Fibroblast of lung (primary cell): ENCODE results near the gene CRYL1. TPM values are rescaled to one million over a fixed set of nuclear protein-coding genes. Genes with fewer than 3 reads are reported as not detected.

Experiments
- DNase-seq, 2 donors: peaks; one replicate each; pipeline versions ENCODE4 v3.0.0 to v3.0.0-alpha.2; 2010; ENCODE audit warnings: low read depth in 2 of 2
- H2AFZ ChIP-seq: 2 replicates; pipeline ENCODE4 v1.5.1; 2012; ENCODE audit warnings: low read length, control low read depth, inconsistent platforms
- H3K27ac ChIP-seq: 2 replicates; pipeline ENCODE4 v1.5.1; 2011; ENCODE audit warnings: low read length, control low read depth; ENCODE audit not compliant: insufficient read depth
- H3K27me3 ChIP-seq: 2 replicates; pipeline ENCODE4 v1.5.1; 2011; ENCODE audit warnings: mild to moderate bottlenecking, low read length; ENCODE audit not compliant: control insufficient read depth, insufficient read depth
- H3K36me3 ChIP-seq: 2 replicates; pipeline ENCODE4 v1.5.1; 2011; ENCODE audit warnings: low read length; ENCODE audit not compliant: control insufficient read depth, insufficient read depth
- H3K4me1 ChIP-seq: 2 replicates; pipeline ENCODE4 v1.5.1; 2011; ENCODE audit warnings: low read length; ENCODE audit not compliant: control insufficient read depth, insufficient read depth; ENCODE audit errors: extremely low read depth
- H3K4me2 ChIP-seq: 2 replicates; pipeline ENCODE4 v1.5.1; 2011; ENCODE audit warnings: low read length, control low read depth; ENCODE audit not compliant: insufficient read depth; ENCODE audit errors: extremely low read depth
- H3K4me3 ChIP-seq, 4 experiments: fragments of 200-600 bp in 1 of 4; sonication (generic) in 1 of 4; replicated peaks in 1 of 4; 2 replicates each; pipeline ENCODE4 v1.5.1; 2011 to 2016; ENCODE audit warnings: low read length in 4 of 4, low read depth in 3 of 4, mild to moderate bottlenecking in 3 of 4, control low read depth in 2 of 4, inconsistent platforms in 1 of 4, mixed read lengths in 1 of 4; ENCODE audit not compliant: insufficient read depth in 1 of 4; ENCODE audit errors: control extremely low read depth in 1 of 4
- H3K79me2 ChIP-seq: 2 replicates; pipeline ENCODE4 v1.5.1; 2012; ENCODE audit warnings: mild to moderate bottlenecking, low read length, inconsistent platforms; ENCODE audit not compliant: control insufficient read depth, insufficient read depth
- H3K9ac ChIP-seq: 2 replicates; pipeline ENCODE4 v1.5.1; 2011; ENCODE audit warnings: mild to moderate bottlenecking, low read length, control low read depth; ENCODE audit not compliant: insufficient read depth
- H3K9me3 ChIP-seq: 2 replicates; pipeline ENCODE4 v1.5.1; 2012; ENCODE audit warnings: low read depth, low read length; ENCODE audit not compliant: control insufficient read depth, insufficient read depth
- H4K20me1 ChIP-seq: 2 replicates; pipeline ENCODE4 v1.5.1; 2011; ENCODE audit warnings: low read length; ENCODE audit not compliant: control insufficient read depth, insufficient read depth; ENCODE audit errors: extremely low read depth
- CTCF ChIP-seq, 2 donors: IDR thresholded peaks in 1 of 2; conservative IDR thresholded peaks in 1 of 2; 1 replicate in 1 of 2; 2 replicates in 1 of 2; pipeline ENCODE4 v1.5.1; 2011 to 2012; ENCODE audit warnings: low read length in 2 of 2, control low read depth in 1 of 2, inconsistent platforms in 1 of 2, low read depth in 1 of 2, mild to moderate bottlenecking in 1 of 2
- EZH2 ChIP-seq: IDR thresholded peaks from 2 replicates; pipeline ENCODE4 v1.5.1; 2012; ENCODE audit warnings: low read length, control low read depth, mild to moderate bottlenecking; ENCODE audit errors: missing control alignments
- polyA plus RNA-seq, 2 donors: library from polyadenylated mRNA; depleted of rRNA in 1 of 2; stranded (reverse) in 1 of 2; unstranded in 1 of 2; fragments of >200 nt; gene quantifications; 2 replicates each; pipeline ENCODE4 v1.2.1, GENCODE V29; 2011 to 2012; ENCODE audit warnings: missing spikeins in 1 of 2
- total RNA-seq: library from RNA; depleted of rRNA; stranded (reverse); fragments of >200 nt; gene quantifications from 2 replicates; pipeline ENCODE4 v1.2.1, GENCODE V29; 2014

Gene CRYL1
- total and polyA plus RNA-seq, 2 donors (not counting 1 experiment from before 2014, with no cell fraction given) = 18.3 to 20.1 TPM

- peak overlapping the region; percentile 88 for H3K4me2 ChIP-seq
- H3K9me3 ChIP-seq = no peaks in the 10 kb centered on the region
- peak overlapping the region; percentile 47 for H3K27ac ChIP-seq
- H2AFZ ChIP-seq = peak overlapping the region; percentile 93
- H3K79me2 ChIP-seq = peaks cover 5% of the 10 kb centered on the region
- DNase-seq = peak; percentile 6 to 15
- H3K27me3 ChIP-seq = no peaks in the 10 kb centered on the region
- H3K36me3 ChIP-seq = no peaks in the 10 kb centered on the region
- H4K20me1 ChIP-seq = no peaks in the 10 kb centered on the region
- TF ChIP-seq EZH2 (no peak), CTCF (conservative IDR thresholded peaks at IDR 0.05 in 1 of 2, IDR thresholded peaks at IDR 0.05 in 1 of 2; ENCODE audit: low read depth in 1 of 2, low read length in 2 of 2) (no peak)
- H3K4me1 ChIP-seq = no peaks in the 10 kb centered on the region
- peak overlapping the region; percentile 64 to 81 (median 77) for H3K4me3 ChIP-seq
- H3K9ac ChIP-seq = peak overlapping the region; percentile 69
These were observed 485 bp downstream of the CRYL1 start for GRCh38 chr13:20525144-20525600.

- Histone ChIP-seq H3K36me3 (no peaks in the 10 kb centered on the region), H3K4me3 (no peak overlapping the region), H3K4me2 (no peak overlapping the region), H4K20me1 (no peaks in the 10 kb centered on the region), H2AFZ (no peak overlapping the region), H3K79me2 (peaks cover 5% of the 10 kb centered on the region), H3K4me1 (no peaks in the 10 kb centered on the region), H3K27me3 (no peaks in the 10 kb centered on the region), H3K27ac (no peak overlapping the region), H3K9me3 (no peaks in the 10 kb centered on the region), H3K9ac (no peak overlapping the region)
- TF ChIP-seq CTCF (conservative IDR thresholded peaks at IDR 0.05 in 1 of 2, IDR thresholded peaks at IDR 0.05 in 1 of 2; ENCODE audit: low read depth in 1 of 2, low read length in 2 of 2) (no peak), EZH2 (no peak)
- no peak for DNase-seq
These were observed 4.1 kb downstream of the CRYL1 start for GRCh38 chr13:20521364-20522115.

- H3K9me3 ChIP-seq = no peaks in the 10 kb centered on the region
- peaks cover 2% of the 10 kb centered on the region for H3K79me2 ChIP-seq
- H3K27me3 ChIP-seq = no peaks in the 10 kb centered on the region
- no peak for TF ChIP-seq EZH2
- TF ChIP-seq CTCF (conservative IDR thresholded peaks at IDR 0.05 in 1 of 2, IDR thresholded peaks at IDR 0.05 in 1 of 2; ENCODE audit: low read depth in 1 of 2, low read length in 2 of 2) = no peak
- H3K4me3 ChIP-seq = no peak overlapping the region
- H3K4me2 ChIP-seq = no peak overlapping the region
- H3K36me3 ChIP-seq = no peaks in the 10 kb centered on the region
- no peaks in the 10 kb centered on the region for H3K4me1 ChIP-seq
- no peak overlapping the region for H3K27ac ChIP-seq
- no peak overlapping the region for H3K9ac ChIP-seq
- DNase-seq = no peak
- H4K20me1 ChIP-seq = no peaks in the 10 kb centered on the region
- H2AFZ ChIP-seq = no peak overlapping the region
These were observed 5.8 kb downstream of the CRYL1 start for GRCh38 chr13:20519875-20520274.
